RPMI8226 (cell line): ENCODE data around the gene ALDH3B1.

ENCODE experiments used
- DNase-seq: peaks from one replicate; pipeline ENCODE4 v3.0.0-alpha.2; 2015

Gene ALDH3B1

GRCh38 chr11:68076371-68077042, 66.4 kb downstream of the ALDH3B1 start:
- no peak for DNase-seq

- no peak for DNase-seq
Measured at GRCh38 chr11:68077617-68078582, 67.8 kb downstream of the ALDH3B1 start.
